ENCODE data around the gene GPA33.

- TF ChIP-seq CTCF (IDR thresholded peaks at IDR 0.05) (no peak), POLR2AphosphoS5 (IDR thresholded peaks at IDR 0.05) (no peak)
These were observed 35.1 kb downstream of the GPA33 start for GRCh38 chr1:167054946-167055630.
